HG02763 (cell line): ENCODE measurements around the gene FOXD1.
"Not testable (repeated sequence)": the region's sequence is repeated elsewhere in the genome, so short reads cannot be mapped to it uniquely, and the experiment has no call there.

Experiments used
- ATAC-seq: cut with Tn5 transposase; IDR thresholded peaks from one replicate; pipeline ENCODE4 v1.9.1; 2021; ENCODE audit warnings: mild to moderate bottlenecking, moderate library complexity; ENCODE audit not compliant: unreplicated experiment

Gene FOXD1

DNA sequence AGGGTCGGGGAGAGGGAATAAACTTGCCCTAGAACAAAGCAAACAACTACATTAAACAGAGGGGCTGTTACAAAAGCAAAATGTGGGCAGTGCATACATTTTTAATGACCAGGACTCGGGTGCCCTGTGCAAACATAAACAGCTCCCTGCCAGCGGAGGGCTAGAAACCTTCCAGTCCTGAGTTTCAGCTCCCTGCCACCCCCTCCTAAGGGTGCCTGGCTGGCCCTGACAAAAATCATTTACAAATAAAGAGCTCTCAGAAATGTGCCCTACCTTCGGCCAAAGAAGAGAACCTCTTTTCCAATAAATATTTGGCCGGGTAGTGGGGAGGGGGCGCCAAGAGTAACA is 29.5 kb downstream of the FOXD1 start:
- ATAC-seq, result no peak

DNA sequence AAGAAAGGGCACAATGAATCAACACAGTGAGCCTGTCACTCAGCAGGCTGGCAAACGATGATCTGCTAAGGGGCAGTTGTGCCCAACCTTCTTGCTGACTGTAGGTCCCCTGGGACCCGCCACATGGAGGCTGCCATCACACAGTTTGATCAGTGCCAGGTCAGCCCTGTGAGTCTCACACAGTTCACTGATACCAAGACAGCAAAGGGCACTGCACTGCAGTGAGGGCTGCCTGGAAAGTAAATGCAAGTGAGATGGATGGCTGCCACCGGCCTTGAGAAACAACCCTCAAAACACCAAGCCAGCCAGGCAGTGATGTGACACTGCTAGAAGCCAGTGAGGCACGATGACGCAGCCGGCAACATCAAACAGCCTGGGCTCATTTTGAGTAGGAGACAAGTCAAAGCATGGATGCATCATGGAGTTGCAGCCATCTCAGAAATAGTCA is 30.3 kb downstream of the FOXD1 start:
- ATAC-seq, result no peak

DNA sequence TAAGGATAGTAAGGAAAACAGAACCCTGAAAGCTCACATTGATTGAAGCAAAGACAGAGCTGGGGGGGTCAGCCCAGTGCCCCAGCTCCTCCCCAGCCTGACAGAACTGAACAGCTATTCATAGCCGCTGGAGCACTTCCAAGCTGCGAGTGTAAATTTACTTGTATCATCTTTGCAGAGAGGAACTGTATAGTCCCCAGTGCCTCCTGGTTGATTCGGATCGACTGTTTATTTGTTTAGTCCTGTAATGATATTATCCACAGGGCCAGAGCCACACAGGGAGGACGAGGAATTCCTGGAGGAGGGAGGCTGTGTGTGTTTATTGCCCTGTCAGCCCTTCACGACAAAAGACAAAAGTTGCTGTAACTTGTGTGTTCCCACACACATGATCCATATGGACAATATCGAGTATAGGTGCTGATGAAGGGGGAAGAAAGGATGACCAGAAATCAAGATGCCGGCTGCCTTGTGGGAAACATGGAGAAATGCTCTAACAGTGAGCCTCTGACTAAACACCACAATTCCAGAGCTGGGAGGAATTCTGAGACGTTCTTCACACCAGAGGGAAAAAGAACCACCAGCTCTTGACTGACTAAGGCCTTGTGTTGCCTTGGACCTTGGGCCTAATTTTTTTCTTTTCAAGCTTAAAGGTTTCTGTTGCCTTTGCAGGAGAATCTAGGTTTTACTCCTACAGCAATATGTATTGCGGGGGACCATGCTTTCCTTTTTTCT is 31.1 kb downstream of the FOXD1 start:
- ATAC-seq, result no peak

DNA sequence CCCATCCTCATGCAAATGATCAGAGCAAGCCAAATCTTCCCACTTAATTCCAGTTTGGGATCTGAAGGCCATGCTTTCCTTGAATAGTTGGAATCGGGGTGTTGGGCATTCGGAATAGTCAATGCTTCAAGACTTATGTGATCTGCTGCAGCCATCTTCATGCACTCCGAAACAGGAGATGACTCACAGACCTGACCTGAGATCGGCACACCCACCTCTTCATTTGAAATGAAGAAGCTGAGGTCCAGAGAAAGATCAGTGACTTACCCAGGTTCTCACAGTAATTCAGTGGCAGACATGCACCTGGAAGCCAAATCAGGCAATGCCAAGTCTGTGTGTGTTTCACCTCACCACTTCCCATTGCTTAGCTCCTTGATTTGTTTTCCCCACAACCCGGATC is 33.0 kb downstream of the FOXD1 start:
- ATAC-seq, result no peak

DNA sequence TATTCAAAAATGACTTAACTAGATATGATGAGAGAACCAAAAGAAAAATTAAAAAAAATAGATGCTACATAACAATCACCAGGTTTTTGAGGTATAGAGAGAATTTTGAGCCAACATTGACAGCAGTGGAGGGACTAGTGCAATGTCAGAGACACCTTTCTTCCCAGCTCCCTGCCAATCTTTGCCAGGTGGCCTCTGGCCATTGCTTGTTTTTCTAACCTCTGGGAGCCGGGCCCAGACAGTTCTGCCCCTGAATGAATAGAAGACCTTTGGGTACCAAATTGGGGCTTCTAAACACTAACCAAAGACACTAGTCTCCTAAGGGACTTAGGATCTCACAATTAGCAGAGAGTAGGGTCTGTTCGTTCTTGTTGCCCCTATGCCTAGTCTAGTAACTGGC is 33.4 kb downstream of the FOXD1 start:
- ATAC-seq, result no peak

DNA sequence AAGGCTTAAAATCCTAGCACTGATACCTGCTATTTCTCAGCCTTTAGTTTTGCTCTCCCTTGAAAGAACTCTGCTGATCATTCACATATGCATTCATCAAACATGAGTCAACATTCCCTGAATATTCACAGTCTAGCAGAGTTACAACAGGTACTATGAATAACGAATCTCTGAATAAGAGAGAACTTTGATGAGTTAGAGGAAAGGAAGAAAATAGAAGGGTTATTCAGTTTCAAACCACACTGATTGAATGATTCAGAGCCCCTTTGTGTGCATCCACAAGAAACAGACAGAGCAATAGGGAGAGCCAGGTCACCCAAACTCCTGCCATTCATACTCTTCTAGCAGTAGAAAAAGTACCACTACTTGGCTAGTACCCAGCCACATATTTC is 36.0 kb downstream of the FOXD1 start:
- ATAC-seq, result no peak

DNA sequence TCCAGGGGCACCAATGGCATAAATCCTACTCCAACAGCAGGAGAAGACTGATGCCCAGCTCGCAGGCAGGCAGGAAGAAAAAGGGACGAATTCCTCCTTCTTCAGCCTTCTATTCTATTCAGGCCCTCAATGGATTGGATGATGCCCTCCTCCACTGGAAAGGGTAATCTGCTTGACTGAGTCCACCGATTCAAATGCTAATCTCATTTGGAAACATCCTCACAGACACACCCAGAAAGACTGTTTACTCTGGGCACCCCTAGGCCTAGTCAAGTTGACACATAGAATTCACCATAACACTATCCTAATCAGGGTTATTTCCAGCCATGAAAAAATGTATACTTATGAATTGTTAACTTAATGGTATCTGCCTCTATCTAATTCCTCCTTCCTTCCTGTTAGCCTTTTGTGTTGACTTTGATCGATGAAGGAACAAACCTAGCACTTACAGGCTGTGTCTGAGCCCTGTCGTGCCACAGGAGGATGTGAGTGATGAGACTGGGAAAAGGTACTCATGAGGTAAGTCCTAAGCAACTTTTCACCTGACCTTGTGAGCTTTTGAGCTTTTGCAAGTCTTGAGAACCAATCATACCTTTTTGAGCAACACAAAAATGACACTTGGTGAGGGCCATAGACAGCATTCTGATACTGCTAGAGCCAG is 36.5 kb downstream of the FOXD1 start:
- ATAC-seq, result no peak

DNA sequence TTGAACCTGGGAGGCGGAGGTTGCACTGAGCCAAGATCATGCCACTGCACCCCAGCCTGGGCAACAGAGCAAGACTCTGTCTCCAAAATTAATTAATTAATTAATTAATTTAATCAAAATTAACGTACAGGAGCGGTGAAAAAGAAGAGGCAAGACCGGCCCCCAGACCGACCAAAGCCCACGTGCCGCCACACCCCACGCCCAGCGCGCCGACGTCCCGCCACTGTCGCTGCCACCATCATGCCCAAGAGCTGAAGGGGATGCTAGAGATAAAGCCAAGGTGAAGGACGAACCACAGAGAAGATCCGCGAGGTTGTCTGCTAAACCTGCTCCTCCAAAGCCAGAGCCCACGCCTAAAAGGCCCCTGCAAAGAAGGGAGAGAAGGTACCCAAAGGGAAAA is 38.6 kb downstream of the FOXD1 start:
- ATAC-seq, result not testable (repeated sequence)

DNA sequence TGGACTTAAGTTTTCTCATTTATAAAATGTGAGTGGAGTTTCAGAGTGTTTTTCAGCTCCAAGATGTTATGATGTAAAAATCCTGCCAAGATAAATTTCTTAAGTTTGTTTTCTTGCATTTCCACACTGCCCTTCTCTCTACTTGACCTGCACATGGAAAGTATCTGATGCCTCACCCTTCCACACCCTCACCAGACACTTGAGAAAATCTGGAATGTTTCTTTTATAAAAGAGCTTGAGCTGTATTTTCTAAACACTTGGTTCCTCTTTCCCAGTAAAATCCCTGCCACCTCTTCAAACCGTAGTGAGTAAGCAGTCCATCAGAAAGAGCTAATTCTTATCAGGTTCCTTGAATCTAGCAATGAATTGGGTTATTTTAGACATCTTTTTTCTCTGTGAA is 42.9 kb downstream of the FOXD1 start:
- ATAC-seq, result no peak

DNA sequence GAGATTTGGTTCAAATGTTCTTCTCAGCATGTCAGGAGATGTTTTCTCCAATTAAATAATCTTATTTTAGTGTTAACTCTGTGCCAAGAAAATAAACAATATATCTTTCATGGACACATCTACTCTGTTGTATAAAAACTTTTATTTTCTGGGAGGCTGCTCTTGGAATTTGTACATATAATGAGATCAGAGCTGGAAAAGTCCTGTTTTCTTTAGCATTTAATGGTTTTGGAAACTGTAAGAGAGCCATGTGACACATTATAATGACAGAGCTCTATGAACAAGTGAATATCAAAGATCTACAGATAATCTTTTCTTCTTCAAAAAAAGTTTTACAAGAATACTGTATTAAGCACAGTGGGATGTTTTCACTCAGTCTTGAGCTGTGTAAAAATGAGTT is 48.8 kb downstream of the FOXD1 start:
- ATAC-seq, result no peak
